Breast epithelium (tissue), 3 donors: ENCODE measurements around the gene PLPPR5.

Experiments used
- POLR2A ChIP-seq: fragments of 450-650 bp; IDR thresholded peaks from one replicate; pipeline ENCODE4 v1.6.1; 2016; ENCODE audit warnings: antibody characterized with exemption, mild to moderate bottlenecking, moderate library complexity
- POLR2AphosphoS5 ChIP-seq, 3 donors: sonication (generic); formaldehyde crosslinking; IDR thresholded peaks; one replicate each; pipeline ENCODE4 v1.6.1; 2017; ENCODE audit warnings: antibody characterized with exemption in 3 of 3
- TF ChIP-seq, protein P1 (sequence below), 3 donors: fragments of 450-650 bp; IDR thresholded peaks; one replicate each; pipeline ENCODE4 v1.5.1; 2016 to 2017; ENCODE audit warnings: antibody characterized with exemption in 3 of 3, mild to moderate bottlenecking in 3 of 3, moderate library complexity in 3 of 3

DNA sequence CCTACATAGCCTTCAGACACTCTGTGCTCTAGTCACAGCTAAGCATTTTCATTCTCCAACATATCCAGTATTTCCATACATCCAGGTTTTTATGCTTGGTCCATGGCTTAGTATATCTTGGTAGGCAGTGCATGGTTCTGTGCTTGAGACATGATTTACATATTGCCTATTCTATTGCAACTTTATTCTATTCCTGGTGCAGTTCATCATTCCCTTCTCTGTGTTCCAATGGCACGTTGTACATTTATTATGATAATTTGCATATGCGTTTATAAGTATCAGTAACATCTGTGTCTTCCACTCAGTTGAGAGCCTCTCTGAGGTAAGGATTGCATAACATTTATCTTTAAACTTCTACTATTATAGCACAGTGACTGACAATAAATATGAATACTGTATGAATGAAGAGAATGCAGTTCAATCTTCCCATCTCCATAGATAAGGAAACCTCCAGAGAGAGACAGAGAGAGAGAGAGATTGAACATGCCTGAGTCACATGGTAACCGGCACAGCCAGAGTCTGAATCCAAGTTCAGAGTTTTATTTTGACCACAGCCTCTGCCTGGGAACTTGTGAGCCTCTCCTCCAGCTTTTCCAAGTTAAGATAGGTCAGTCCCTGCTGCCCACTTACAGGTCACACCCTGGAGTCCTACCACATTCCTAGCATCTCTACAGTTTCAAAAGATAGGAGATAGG, 41.5 kb downstream of the PLPPR5 start:
- TF ChIP-seq, protein P1, sequence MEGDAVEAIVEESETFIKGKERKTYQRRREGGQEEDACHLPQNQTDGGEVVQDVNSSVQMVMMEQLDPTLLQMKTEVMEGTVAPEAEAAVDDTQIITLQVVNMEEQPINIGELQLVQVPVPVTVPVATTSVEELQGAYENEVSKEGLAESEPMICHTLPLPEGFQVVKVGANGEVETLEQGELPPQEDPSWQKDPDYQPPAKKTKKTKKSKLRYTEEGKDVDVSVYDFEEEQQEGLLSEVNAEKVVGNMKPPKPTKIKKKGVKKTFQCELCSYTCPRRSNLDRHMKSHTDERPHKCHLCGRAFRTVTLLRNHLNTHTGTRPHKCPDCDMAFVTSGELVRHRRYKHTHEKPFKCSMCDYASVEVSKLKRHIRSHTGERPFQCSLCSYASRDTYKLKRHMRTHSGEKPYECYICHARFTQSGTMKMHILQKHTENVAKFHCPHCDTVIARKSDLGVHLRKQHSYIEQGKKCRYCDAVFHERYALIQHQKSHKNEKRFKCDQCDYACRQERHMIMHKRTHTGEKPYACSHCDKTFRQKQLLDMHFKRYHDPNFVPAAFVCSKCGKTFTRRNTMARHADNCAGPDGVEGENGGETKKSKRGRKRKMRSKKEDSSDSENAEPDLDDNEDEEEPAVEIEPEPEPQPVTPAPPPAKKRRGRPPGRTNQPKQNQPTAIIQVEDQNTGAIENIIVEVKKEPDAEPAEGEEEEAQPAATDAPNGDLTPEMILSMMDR (IDR thresholded peaks at IDR 0.05) = no peak
- no peak for TF ChIP-seq POLR2A
- no peak for TF ChIP-seq POLR2AphosphoS5 (IDR thresholded peaks at IDR 0.05)
